Transverse colon (tissue), 4 donors: ENCODE results near the gene PDE4D. TPM values are rescaled to one million over a fixed set of nuclear protein-coding genes. Genes with fewer than 3 reads are reported as not detected.
A peak's percentile ranks its signal among the peaks of the same experiment; 100 is the strongest.

Source experiments
- DNase-seq: peaks from one replicate; pipeline ENCODE4 v3.0.0-alpha.2; 2019
- H3K27ac ChIP-seq, 4 donors: fragments of 200-600 bp; sonication (generic); 2 replicates each; pipeline ENCODE4 v1.5.1; 2016 to 2018; ENCODE audit warnings: inconsistent platforms in 4 of 4
- H3K27me3 ChIP-seq: fragments of 200-600 bp; sonication (generic); 2 replicates; pipeline ENCODE4 v1.5.1; 2017; ENCODE audit warnings: inconsistent platforms
- H3K36me3 ChIP-seq, 4 donors: fragments of 200-600 bp; sonication (generic); 2 replicates each; pipeline ENCODE4 v1.5.1; 2017 to 2019; ENCODE audit warnings: inconsistent platforms in 4 of 4
- H3K4me1 ChIP-seq, 4 donors: fragments of 200-600 bp; sonication (generic); 2 replicates each; pipeline ENCODE4 v1.5.1; 2017 to 2020; ENCODE audit warnings: inconsistent platforms in 4 of 4
- H3K4me3 ChIP-seq, 4 donors: fragments of 200-600 bp; sonication (generic); 1 replicate in 1 of 4; 2 replicates in 3 of 4; pipeline versions ENCODE4 v1.5.1 to v1.6.1; 2017 to 2019; ENCODE audit warnings: inconsistent platforms in 4 of 4
- H3K9me3 ChIP-seq, 2 donors: fragments of 200-600 bp; sonication (generic); 2 replicates each; pipeline ENCODE4 v1.5.1; 2017 to 2019; ENCODE audit warnings: inconsistent platforms in 2 of 2
- CTCF ChIP-seq, 5 experiments: fragments of 200-600 bp in 3 of 5; fragments of 450-650 bp in 2 of 5; sonication (generic) in 3 of 5; IDR thresholded peaks; 1 replicate in 2 of 5; 2 replicates in 3 of 5; pipeline ENCODE4 v1.5.1; 2016 to 2017; ENCODE audit warnings: antibody characterized with exemption in 5 of 5, inconsistent platforms in 3 of 5, mild to moderate bottlenecking in 2 of 5, moderate library complexity in 1 of 5
- EP300 ChIP-seq: sonication (generic); formaldehyde crosslinking; IDR thresholded peaks from one replicate; pipeline ENCODE4 v1.6.1; 2017; ENCODE audit warnings: antibody characterized with exemption, low read depth
- POLR2A ChIP-seq: fragments of 450-650 bp; IDR thresholded peaks from one replicate; pipeline ENCODE4 v1.6.1; 2016; ENCODE audit warnings: antibody characterized with exemption, mild to moderate bottlenecking, moderate library complexity
- POLR2AphosphoS5 ChIP-seq, 3 donors: sonication (generic); formaldehyde crosslinking; IDR thresholded peaks; one replicate each; pipeline ENCODE4 v1.6.1; 2016; ENCODE audit warnings: antibody characterized with exemption in 3 of 3
- WGBS, 2 donors: methylation state at CpG; one replicate each; pipeline ENCODE4 v1.1.5; 2018; ENCODE audit warnings: low coverage in 1 of 2; 5-methylcytosine and 5-hydroxymethylcytosine counted together
- in situ Hi-C, 4 donors: fragments of 200-750 bp; cut with MboI; loops; one replicate each; pipeline versions ENCODE4 v1.15.0 to v1.15.1; 2017; ENCODE audit warnings: low sequenced_read_pairs in 3 of 4, low pct_ligation_motif_present in 1 of 4, low pct_unique_long_range_greater_than_20kb in 1 of 4
- intact Hi-C: fragments of 100-400 bp; cut with DNase I; formaldehyde crosslinking; loops from one replicate; pipeline ENCODE4 v1.15.1; 2023; ENCODE audit warnings: low total_unique reads
- total RNA-seq, 4 donors: library from RNA; depleted of rRNA; stranded (reverse); fragments of >200 nt; gene quantifications; one replicate each; pipeline ENCODE4 v1.1.0, GENCODE V29; 2016

Gene PDE4D
- total RNA-seq, 4 donors from 2014 or later = 47.0 to 302 (median 73.6) TPM

- no peak for TF ChIP-seq POLR2AphosphoS5 (IDR thresholded peaks at IDR 0.05)
- no peak for TF ChIP-seq EP300
- TF ChIP-seq POLR2A = no peak
- no peak for TF ChIP-seq CTCF (IDR thresholded peaks at IDR 0.05)
- Histone ChIP-seq H3K4me3 (no peak overlapping the region), H3K36me3 (no peaks in the 10 kb centered on the region), H3K27ac (peak overlapping the region in 2 of 4 donors; percentile 13 to 61), H3K4me1 (peaks cover 3 to 58% (median 21%) of the 10 kb centered on the region in 4 donors), H3K27me3 (no peaks in the 10 kb centered on the region), H3K9me3 (no peaks in the 10 kb centered on the region)
- in situ Hi-C loops = no loop called here
- intact Hi-C loops = no loop called here
- DNase-seq = no peak
- WGBS, 2 donors = 39 to 57% methylated on average over 3 of the region's 3 CpGs
Measured at GRCh38 chr5:59097116-59097515, 796.4 kb downstream of the PDE4D start.

GRCh38 chr5:59095480-59095879 lies 798.0 kb downstream of the PDE4D start:
- 13 to 30% methylated on average over 1 of the region's 1 CpG for WGBS, 2 donors
- no peaks in the 10 kb centered on the region for H3K27me3 ChIP-seq
- in situ Hi-C loops = no loop called here
- H3K27ac ChIP-seq = peak overlapping the region; percentile 11 to 61 (median 37)
- intact Hi-C loops = no loop called here
- TF ChIP-seq POLR2AphosphoS5 (IDR thresholded peaks at IDR 0.05) (peak in 1 of 3 donors; percentile 7), EP300 (no peak)
- DNase-seq = no peak
- H3K9me3 ChIP-seq = no peaks in the 10 kb centered on the region
- H3K4me3 ChIP-seq = no peak overlapping the region
- H3K36me3 ChIP-seq = no peaks in the 10 kb centered on the region
- peaks cover 3 to 53% (median 21%) of the 10 kb centered on the region in 4 donors for H3K4me1 ChIP-seq

- TF ChIP-seq POLR2A (no peak), EP300 (no peak), CTCF (IDR thresholded peaks at IDR 0.05) (no peak), POLR2AphosphoS5 (IDR thresholded peaks at IDR 0.05) (no peak)
- H3K9me3 ChIP-seq = no peaks in the 10 kb centered on the region
- peaks cover 3 to 47% (median 18%) of the 10 kb centered on the region in 4 donors for H3K4me1 ChIP-seq
- no peaks in the 10 kb centered on the region for H3K36me3 ChIP-seq
- H3K27ac ChIP-seq = peak overlapping the region; percentile 11 to 61 (median 48)
- no peaks in the 10 kb centered on the region for H3K27me3 ChIP-seq
- WGBS, 2 donors = 83 to 88% methylated on average over 2 of the region's 2 CpGs
- in situ Hi-C loops = no loop called here
- intact Hi-C loops = no loop called here
- H3K4me3 ChIP-seq = no peak overlapping the region
- no peak for DNase-seq
Measured at GRCh38 chr5:59094864-59095263, 798.7 kb downstream of the PDE4D start.

GRCh38 chr5:59093329-59093728 lies 800.2 kb downstream of the PDE4D start:
- 85 to 91% methylated on average over 4 to 6 of the region's 6 CpGs for WGBS, 2 donors
- intact Hi-C loops = no loop called here
- H3K9me3 ChIP-seq = no peaks in the 10 kb centered on the region
- peaks cover 3 to 34% (median 12%) of the 10 kb centered on the region in 4 donors for H3K4me1 ChIP-seq
- no peak for DNase-seq
- no peaks in the 10 kb centered on the region for H3K27me3 ChIP-seq
- TF ChIP-seq CTCF (IDR thresholded peaks at IDR 0.05) (no peak), POLR2AphosphoS5 (IDR thresholded peaks at IDR 0.05) (no peak)
- in situ Hi-C loops = no loop called here
- peak overlapping the region in 1 of 4 donors; percentile 10 for H3K4me3 ChIP-seq
- H3K27ac ChIP-seq = peak overlapping the region; percentile 24 to 62 (median 40)
- no peaks in the 10 kb centered on the region for H3K36me3 ChIP-seq

GRCh38 chr5:59092758-59093157 lies 800.8 kb downstream of the PDE4D start:
- 64 to 69% methylated on average over 5 of the region's 5 CpGs for WGBS, 2 donors
- in situ Hi-C loops = no loop called here
- H3K9me3 ChIP-seq = no peaks in the 10 kb centered on the region
- DNase-seq = no peak
- peak overlapping the region; percentile 24 to 62 (median 40) for H3K27ac ChIP-seq
- H3K27me3 ChIP-seq = no peaks in the 10 kb centered on the region
- H3K4me1 ChIP-seq = peaks cover 3 to 28% (median 11%) of the 10 kb centered on the region in 4 donors
- H3K4me3 ChIP-seq = peak overlapping the region in 1 of 4 donors; percentile 10
- no peaks in the 10 kb centered on the region for H3K36me3 ChIP-seq
- TF ChIP-seq POLR2AphosphoS5 (IDR thresholded peaks at IDR 0.05) (no peak), POLR2A (no peak), EP300 (no peak), CTCF (IDR thresholded peaks at IDR 0.05) (no peak)
- intact Hi-C loops = no loop called here
